GM18526 (cell line): ENCODE data around the gene SFXN1.

Experiments used
- POLR2A ChIP-seq: IDR thresholded peaks from 3 replicates; pipeline ENCODE4 v1.6.1; 2011; ENCODE audit not compliant: insufficient read length; ENCODE audit errors: extremely low read depth

Gene SFXN1, protein sequence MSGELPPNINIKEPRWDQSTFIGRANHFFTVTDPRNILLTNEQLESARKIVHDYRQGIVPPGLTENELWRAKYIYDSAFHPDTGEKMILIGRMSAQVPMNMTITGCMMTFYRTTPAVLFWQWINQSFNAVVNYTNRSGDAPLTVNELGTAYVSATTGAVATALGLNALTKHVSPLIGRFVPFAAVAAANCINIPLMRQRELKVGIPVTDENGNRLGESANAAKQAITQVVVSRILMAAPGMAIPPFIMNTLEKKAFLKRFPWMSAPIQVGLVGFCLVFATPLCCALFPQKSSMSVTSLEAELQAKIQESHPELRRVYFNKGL

DNA sequence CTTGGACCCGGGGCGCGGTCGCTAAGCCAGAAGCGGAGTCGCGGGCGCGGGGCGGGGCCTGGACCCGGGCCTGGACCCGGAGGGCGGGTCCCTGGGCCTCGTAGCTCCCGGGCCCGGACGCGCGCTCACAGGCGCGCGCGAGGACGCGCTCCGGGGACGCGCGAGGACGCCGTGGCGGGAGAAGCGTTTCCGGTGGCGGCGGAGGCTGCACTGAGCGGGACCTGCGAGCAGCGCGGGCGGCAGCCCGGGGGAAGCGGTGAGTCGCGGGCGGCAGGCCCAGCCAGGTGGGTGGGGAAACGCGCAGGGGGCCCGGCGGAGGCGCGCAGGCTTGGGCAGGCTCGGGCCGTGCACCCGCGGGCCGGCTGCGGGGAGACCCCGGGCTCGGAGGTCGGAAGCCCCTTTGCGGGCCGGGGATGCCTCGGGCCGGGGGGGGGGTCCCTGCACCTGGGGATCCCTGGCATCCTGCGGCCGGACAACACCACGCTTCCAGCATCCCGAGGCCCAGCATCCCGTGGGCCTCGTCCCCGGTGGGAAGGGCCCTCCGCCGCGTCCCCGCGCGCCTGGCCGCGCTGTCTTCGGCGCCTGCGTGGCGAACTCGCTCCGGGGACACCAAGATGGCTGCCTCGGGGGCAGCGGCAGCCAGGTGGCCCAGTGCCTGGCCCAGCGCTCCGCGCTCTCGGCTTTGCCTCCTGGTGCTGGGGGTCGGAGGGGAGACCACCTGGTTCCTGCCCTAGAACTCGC is at the start of gene SFXN1:
TSS of gene SFXN1 (plus strand) at position 177 of the 741 bp plus-strand sequence. CDS start 13,544 bp downstream, outside the sequence.
- TF ChIP-seq POLR2A = peak; percentile 64

DNA sequence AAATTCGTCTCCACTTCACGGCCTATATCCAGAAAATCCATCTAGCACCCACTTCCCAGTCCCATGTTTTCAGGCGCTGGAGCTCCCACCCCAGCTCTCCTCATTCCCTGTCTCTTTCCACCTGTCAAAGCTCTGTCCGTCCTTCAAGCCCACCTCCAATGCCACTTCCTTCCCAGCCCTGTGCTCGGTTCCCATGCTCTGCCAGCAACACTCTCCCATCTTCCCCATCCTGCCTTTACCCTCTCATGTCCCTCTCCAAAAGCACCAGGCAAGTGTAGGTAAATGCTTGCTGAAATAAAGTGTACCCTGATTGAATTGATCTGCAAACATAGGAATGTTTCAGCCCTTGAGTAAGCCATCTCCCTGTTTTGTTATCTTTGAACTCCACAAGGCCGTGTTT is 43.6 kb upstream of the SFXN1 start:
- no peak for TF ChIP-seq POLR2A

DNA sequence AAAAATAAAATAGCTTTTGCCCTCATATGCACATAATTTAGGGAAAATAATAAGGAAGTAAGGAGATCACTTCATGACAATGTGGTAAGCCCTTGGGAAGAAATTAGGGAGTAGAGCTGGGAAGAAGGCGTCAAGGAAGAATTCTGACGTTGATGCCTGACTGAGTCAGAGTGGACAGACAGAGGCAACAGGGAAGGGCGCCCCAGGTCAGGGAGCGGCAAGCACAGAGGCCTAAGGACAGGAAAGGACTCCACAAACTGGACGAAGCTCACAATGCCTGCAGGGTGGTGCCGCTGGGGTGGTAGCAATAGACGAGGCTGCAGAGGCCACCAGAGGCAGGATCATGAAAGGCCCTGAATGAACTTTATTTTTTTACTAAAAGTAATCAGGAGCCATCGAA is 42.0 kb upstream of the SFXN1 start:
- no peak for TF ChIP-seq POLR2A

DNA sequence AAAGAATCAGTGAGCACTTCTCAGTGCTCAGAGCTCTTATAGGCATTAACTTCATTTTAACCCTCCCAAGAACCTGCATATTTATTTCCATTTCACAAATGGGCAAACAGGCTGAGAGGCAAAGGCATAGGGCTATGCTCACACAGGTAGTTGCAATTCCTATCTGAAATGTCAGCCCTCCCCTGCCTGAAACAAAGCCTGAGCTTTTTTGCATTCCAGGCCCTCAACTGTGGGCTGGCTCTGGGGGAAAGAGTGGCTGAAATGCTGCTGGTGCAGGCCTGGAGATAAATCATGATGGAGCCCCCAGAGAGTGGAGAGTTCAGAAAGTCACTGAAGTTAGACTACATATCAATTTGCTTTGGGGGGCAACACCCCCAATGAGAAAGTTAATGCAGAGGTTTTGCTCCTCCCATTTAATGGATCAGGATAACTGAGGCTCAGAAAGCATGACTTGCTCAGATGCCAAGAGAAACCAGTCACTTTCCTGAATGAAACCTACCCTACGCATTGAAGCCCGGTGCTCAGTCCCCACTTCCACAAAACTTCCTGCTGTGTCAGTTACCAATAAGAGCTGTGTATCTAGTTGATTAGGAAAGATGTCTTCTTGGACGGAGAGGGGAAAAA is 40.0 kb upstream of the SFXN1 start:
- no peak for TF ChIP-seq POLR2A

DNA sequence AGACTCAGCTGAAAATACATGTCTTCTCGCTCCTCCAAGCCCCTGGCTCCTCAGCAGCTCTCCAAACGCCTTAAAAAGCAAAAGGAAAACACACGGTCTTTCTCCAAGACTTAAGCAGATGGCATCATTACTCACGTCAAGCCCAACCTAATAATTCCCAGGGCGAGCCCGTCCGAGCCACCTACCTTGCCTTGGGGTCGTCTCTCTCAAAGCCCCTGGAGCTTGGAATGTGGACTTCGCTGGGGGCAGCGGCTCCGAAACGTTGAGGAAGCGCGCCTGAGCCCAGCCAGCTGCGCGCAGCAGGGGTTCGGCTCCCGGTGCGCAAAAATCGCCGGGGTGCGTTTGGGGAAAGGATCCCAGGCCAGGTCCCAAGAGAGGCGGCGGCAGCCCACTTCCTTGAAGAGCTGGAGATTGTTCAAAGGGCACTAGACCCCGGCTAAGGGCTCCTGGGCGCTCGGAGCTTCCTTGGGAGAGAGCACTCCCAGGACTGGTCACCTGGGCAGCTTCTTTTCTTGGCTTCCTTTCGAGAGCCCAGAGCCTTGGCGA is 34.8 kb upstream of the SFXN1 start:
- TF ChIP-seq POLR2A = no peak

DNA sequence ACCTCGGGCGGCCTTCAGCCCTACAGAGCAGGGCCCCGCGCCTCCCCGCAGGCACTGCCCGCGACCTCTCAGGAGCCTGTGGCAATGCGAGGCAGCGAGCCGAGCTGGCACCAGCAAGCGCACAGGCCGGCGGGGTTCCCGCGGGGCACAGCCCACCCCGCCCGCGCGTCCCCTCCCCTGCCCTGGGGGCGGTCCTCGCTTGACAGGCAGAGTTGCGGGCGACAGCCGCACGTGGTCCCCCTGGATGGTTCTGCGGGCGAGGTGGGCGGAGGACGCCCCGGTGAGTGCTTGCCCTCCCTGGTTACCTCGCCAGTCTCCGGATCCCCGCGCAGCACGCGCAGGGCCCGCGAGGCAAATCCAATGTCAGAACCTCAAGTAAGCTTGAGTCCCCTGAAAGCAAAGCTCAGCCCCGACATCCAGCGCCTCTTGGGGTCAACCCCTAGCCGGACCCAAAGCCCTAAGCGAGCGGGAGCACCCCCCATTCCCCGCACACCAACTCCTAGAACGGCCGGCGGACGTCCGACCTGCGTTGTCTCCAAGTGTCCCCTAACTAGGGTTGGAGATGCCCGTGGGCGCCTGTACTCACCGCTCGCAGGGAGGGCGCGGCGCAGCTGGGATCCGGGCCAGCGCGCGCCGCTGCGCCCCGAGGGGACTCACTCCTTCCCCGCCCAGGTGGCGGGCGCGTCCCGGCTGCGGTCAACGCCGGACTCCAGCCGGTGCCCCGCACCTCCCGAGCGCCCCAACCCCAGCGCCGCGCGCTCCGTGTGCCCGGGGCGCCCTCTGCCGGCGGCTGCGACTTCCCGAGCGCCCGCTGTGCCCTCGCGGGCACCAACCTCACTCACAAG is 34.1 kb upstream of the SFXN1 start, which contains the start of gene DRD1:
TSS of gene DRD1 (minus strand) at position 123 of the 845 bp plus-strand sequence. CDS start 1,083 bp downstream, outside the sequence.
- TF ChIP-seq POLR2A = no peak

DNA sequence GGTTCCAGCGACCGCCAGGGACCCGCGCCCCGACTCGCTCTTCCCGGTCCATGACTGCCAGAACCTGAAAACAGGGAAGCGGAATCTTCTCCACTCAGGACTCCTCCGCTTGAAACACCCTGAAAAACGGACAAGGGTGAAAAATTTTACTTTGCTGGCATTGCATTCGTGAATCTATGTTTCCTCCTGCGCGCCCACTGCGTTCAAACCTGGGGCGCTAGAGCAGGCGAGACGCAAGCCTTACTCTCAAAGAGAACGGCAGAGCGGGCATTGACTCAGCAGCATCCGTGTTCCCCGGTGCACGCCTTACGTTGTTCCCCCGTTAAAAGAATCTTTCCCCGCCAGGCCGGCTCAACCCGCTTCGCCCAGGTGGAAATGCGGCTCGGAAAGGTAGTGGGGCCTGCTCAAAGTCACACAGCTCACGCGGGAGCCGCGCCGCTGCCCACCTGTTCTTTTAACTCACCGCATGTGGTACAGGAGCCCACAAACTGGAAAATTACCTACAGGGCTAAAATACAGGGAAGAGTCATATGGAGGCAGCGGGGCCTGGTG is 33.4 kb upstream of the SFXN1 start:
- TF ChIP-seq POLR2A = no peak

DNA sequence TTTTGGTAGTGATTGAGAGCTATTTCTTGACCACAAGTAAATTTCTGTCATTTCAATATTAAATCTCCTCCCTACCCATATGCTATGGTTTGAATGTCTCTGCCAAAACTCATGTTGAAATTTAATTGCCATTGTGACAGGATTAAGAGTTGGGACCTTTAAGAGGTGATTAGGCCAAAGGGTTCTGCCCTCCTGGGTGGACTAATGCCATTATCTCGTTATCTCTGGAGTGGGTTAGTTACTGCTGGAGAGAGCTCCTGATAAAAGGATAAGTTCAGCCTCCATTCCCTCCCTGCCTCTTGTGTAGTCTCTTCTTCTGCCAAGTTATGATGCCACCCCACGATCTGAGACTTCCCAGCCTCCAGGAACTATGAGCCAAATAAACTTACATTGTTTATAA is 30.8 kb upstream of the SFXN1 start:
- no peak for TF ChIP-seq POLR2A

DNA sequence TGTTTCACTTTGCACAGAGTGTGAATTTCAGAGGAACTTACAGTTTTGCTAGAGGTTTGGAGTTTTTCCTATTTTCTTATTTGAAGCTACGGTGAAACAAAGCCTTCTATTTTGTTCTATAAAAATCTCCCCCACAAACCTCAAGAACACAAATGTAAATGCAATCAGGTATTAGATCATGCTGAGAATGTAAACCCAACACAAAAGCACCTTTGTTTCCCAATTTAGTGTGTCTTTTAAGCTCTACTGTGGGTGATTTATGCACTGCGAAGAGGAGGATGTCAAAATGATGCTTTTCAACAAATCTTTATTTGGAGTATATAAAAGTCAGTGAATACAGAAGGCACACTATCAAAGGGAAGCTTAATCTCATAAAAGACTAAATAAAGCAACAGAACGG is 30.1 kb upstream of the SFXN1 start:
- TF ChIP-seq POLR2A = no peak

DNA sequence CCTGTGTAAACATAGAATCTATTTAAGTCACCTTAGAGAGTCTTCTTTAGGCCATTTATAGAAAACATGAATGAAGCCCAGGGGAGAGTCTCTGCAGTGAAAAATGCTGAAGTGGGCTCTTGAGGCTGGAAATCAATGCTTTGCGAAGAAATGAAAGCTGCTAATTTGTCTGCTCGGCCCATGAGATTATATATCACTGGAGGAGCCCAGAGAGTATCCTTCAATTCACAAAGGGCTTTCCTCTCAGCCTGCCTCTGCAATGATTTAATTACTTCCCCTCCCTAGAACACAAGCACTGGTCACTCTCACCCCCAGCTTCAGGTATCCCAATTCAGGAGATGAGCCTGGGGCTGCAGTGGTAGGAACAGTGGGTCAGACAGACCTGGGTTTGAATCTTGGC is 26.2 kb upstream of the SFXN1 start:
- no peak for TF ChIP-seq POLR2A

DNA sequence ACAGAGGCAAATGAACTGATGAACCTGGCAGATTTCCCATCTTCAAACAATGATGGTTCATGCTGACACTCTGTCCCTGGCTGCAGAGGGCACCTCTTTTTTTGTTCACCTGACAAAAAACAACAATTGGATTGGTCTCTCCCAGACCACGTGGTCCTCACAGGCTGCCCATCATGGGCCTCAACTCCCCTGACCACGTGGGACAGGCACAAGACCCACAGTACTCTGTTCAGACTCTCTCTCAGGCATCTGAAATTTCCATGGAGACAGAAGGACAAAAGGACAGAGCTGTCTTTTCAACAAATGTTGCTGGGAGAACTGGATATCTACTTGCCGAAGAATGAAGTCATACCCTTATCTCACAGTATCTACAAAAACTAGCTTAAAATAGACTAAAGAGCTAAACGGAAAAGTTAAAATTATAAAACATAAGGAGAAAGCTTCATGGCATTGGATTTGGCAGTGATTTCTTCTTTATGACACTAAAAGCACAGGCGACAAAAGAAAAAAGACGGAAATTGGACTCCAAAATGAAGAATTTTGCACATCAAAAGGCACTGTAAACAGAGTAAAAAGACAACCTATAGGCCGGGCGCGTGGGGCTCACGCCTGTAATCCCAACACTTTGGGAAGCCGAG is 22.1 kb upstream of the SFXN1 start:
- TF ChIP-seq POLR2A = no peak

DNA sequence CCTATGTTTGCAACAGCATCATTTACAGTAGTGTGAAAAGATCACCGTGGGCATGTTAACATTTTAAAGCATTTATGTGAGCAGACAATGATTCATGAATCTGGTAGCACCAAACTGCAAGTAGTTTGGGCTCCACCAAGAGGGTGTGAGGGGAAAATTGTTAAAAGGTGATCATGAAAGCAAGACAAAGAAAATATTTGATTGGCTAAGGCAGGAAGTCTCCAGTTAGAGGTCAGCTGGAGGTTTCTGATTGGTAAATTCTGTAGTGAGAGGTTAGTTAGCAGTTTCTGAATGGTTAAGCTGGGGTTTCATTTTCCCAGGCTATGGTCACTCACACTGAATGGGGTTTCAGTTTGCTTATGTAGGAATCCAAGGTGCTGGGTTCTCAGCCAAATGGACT is 20.9 kb upstream of the SFXN1 start:
- TF ChIP-seq POLR2A = no peak

DNA sequence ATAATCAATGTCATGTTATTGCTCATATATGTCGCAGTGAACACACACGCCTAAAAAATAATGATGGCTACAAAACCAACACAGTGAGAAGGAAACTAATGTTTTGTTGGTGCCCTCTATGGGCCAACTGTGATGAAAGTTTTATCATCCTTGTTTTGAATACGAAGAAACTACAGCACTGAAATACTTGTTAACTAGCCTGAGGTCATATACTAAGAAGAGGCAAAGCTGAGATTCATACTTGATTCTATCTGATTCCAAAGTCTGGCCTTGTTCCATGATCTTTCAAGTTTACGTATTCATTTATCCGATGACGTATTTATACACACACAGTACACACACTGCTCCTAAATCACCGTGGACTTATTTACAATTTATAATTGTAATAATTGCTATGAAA is 18.2 kb upstream of the SFXN1 start:
- TF ChIP-seq POLR2A = no peak

DNA sequence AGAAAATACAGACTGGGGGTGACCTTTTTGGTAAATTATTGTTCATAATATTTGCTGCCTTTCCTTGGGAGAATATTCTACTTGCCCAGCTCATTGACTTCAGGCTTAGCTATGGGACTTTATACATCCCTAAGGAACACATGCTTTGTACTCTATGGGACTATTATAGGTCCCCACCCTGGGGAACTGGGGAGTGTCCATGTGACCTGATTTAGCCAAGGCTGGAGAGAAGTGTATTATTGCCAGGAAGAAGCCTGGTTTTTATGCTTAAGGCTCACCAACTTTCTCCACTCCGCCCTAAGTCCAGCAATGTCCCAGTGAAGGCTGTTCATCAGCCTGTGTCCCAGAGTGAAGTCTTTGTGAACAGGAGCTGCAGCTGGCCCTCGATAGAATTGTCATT is 17.8 kb upstream of the SFXN1 start:
- TF ChIP-seq POLR2A = no peak

DNA sequence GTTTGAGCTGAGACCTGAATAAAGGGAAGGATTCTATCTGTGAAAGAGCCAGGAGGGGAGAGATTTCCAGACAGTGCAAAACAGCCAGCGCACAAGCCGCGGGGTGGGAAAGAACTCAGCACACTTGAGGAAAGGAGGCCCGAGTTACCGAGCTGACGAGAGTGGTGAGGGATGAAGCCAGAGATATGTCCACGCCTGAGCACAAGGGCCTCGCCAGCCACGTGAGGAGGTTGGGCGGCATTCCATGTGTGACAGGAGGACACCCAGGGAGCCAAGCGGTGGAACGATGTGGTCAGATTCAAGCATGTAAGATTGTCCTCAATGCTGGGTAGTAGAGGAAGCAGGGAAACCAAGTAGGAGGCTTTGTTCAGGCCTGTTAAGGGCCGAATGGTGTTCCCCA is 17.0 kb upstream of the SFXN1 start:
- no peak for TF ChIP-seq POLR2A

DNA sequence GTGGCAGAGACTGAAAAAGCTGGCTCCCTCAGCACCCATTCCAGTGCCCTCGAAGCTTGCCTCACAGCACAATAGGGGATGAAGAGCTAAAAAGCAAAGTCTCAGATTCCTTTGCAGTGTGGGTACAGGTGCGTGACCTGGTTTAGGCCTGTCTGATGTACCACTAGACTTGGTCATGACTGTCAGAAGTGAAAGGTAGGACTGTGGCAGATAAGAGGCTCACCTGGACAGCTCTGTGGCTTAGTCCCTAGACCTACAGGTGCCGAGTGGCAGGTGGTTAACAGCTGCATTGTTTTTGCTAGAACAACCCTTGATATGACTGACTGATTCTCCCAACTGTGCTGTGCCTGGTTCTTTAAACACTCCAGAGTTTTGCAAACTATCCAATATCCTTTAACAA is 14.7 kb upstream of the SFXN1 start:
- no peak for TF ChIP-seq POLR2A
